ENCODE data around the gene BARX2. TPM values are rescaled to one million over a fixed set of nuclear protein-coding genes. Genes with fewer than 3 reads are reported as not detected.

BARX2 gene
- total RNA-seq, 2 donors from 2014 or later = 0.16 to 6.1 TPM

DNA sequence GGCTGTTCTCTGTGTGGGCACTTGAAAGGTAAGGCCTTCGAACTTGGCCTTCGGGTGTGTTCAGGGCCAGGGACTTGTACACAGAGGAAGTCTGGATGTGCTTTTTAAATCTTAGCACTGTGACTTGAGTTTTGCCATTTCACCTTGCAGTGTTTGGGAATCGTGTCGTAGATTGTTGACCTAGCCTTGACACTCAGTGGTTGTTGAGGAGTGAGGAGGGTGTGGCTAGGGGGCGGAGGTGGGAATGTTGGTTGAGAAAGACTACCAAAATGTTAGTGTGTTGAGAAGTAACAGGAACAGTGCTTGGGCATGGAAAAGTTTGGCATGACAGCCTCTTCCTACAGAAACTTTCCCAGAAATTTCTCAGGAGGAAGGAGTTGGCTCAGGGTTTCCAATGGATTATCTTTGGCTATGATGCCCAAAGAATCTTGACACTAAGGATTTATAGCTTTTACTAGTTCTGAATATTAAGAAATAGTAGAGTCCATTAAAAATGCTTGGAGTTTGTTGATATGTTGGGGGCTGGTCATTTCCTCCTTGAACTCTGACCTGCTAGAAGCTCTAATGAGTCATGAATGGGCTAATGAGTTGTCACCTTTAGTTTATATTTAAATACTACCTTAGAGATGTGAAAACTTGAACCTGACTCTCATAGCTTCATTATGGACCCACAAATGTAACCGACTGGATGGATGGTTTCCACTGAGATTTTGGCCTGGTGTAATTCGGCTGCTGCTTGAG, 40.6 kb downstream of the BARX2 start:
- H3K27ac Mint-ChIP-seq = no peak overlapping the region
- H3K9me3 Mint-ChIP-seq = no peaks in the 10 kb centered on the region
- H3K36me3 Mint-ChIP-seq = peaks cover 0 to 4% of the 10 kb centered on the region in 2 donors
- no peak for DNase-seq (ENCODE audit: low spot score in 2 of 2)
- ATAC-seq = no peak

DNA sequence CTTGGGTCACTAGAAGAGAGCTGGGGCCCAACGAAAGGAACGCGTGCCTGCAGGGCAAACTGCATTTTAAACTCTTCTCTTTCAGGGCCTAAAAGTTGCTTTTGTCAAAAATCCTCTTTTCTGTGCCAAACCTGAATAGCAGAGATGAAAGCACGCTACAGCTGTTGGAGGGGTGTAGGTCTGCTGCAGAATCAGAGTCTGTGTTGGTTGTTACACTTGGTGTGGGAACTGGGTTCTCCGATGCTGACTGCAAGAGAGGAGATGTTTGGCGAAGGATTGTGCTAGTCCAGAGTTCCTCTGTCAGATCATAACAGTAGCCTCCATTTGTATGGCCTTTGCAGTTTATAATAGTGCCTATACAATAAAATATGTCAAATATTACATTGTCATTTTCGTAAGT, 41.8 kb downstream of the BARX2 start:
- peak in 1 of 2 donors; percentile 31 for ATAC-seq
- no peaks in the 10 kb centered on the region for H3K9me3 Mint-ChIP-seq
- no peak for DNase-seq (ENCODE audit: low spot score in 2 of 2)
- peaks cover 0 to 4% of the 10 kb centered on the region in 2 donors for H3K36me3 Mint-ChIP-seq
- no peak overlapping the region for H3K27ac Mint-ChIP-seq

DNA sequence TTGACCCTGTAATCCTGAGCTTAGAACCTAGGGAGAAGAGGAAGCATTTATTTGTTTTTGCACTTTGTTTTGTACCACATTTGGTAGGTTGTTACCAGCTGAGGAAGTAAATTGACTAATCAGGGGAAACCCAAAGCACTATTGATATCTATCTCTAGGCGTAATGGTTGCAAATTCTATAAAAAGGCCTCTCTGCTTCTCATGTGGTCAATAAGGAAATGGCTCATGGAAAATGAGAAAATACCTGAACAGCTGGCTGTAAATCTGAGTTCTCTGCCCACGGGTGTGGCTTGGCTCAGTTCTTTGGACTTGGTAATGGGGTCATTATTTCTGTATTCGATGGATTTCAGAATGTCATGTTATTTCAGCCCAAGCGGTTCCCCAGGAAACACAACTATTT, 42.4 kb downstream of the BARX2 start:
- Mint-ChIP-seq H3K36me3 (peaks cover 0 to 4% of the 10 kb centered on the region in 2 donors), H3K9me3 (no peaks in the 10 kb centered on the region), H3K27ac (no peak overlapping the region)
- DNase-seq (ENCODE audit: low spot score in 2 of 2) = no peak
- ATAC-seq = peak; percentile 41 to 91

DNA sequence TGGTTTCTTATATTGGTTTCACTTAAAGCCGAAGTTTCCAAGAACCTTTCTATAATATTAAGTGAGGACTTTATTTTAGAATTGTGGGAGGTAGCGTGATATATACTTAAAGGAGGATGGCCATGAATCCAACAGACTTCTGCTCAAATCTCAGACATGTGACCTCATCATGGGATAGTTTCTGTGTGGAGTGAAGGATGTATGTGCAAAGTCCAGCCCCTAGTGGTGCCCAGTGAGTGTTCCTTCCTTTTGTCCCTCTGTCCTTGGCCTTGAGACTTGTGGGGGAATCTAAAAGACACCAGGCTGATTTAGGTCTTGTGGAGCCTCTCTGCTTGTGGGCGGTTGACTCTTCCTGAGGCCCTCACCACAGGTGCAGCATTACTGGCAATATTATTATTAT, 43.7 kb downstream of the BARX2 start:
- Mint-ChIP-seq H3K27ac (no peak overlapping the region), H3K36me3 (peaks cover 0 to 4% of the 10 kb centered on the region in 2 donors)
- ATAC-seq = no peak

DNA sequence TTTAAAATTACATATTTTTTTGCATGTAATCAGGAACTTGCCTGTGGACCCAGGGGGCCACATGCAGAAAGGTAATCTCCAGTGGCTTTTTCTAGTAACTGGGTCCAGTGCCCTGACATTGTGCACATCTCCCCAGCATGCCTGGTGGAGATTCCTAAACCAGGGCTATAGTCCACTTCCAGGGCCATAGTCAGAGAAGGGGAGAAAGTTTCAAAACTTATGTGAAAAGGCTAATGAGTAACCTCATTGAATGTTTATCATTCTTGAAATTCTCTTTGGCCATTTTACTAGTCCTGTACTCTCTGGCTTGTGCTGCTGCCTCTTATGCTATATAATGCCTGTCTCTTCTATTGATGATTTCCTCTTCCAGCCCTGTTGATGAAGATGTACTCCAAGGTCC, 47.8 kb downstream of the BARX2 start:
- ATAC-seq = no peak
- H3K9me3 Mint-ChIP-seq = no peaks in the 10 kb centered on the region
- H3K36me3 Mint-ChIP-seq = no peaks in the 10 kb centered on the region
- no peak overlapping the region for H3K27ac Mint-ChIP-seq
- no peak for DNase-seq (ENCODE audit: low spot score in 2 of 2)

More for the DNA sequence above, 43.7 kb downstream of the BARX2 start:
- DNase-seq (ENCODE audit: low spot score in 2 of 2) = no peak
- no peaks in the 10 kb centered on the region for H3K9me3 Mint-ChIP-seq

DNA sequence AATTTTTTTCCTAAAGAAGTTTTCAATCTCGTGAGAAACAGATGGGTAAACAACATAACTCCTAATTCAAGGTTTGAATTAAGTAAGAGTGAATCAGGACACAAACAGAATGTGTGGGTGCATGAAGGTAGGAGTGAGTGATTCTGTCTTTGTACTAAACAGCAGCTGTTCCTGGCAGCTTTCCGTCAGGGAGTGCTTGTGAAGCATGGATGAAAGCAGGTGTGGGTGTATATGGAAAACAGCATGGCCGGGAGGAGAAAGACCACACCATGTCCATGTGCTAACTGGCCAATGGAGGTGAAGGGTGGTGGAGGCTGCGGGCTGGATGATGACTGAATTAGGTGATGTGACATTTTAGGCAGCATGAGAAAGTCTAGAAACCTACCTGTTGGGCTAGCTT, 49.6 kb downstream of the BARX2 start:
- no peaks in the 10 kb centered on the region for H3K36me3 Mint-ChIP-seq
- ATAC-seq = no peak

DNA sequence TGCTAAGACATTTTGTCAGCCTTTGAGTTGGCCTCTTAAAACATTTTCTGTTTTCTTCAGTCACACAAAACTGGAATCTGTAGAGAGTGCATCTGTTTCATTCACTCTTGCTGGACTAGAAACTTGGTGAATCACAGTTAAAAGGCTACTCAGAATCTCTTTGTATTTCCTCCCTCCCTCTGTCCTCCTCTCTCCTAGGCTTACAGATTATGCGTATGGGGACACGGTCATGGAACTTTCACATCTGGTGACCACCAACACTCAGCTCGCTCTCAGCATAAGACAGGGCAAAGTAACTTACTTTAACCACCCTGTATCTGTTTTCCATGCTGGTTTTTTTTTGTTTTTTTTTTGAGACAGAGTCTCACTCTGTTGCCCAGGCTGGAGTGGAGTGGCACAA, 50.4 kb downstream of the BARX2 start:
- Mint-ChIP-seq H3K27ac (no peak overlapping the region), H3K9me3 (no peaks in the 10 kb centered on the region), H3K36me3 (no peaks in the 10 kb centered on the region)
- DNase-seq (ENCODE audit: low spot score in 2 of 2) = no peak
- no peak for ATAC-seq

More for the DNA sequence above, 49.6 kb downstream of the BARX2 start:
- Mint-ChIP-seq H3K9me3 (no peaks in the 10 kb centered on the region), H3K27ac (no peak overlapping the region)
- DNase-seq (ENCODE audit: low spot score in 2 of 2) = no peak

DNA sequence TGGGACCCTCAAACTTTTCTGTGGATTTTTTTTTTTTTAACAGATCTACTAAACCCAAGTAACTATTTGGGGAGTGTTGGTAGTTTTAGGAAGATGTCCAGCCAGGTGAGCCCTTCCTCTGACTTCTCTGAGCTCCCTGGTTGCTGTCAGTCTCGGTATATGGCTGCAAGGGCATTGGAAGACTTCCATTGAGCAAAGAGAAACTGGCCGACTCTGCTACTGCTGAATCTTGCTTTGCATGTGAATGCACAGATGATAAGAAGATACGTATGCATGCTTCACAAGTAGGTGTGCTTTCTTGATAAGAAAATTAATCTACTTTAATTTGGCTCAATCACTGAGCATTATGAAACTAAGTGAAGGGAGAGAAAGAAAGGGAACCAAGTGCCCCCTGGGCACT, 51.1 kb downstream of the BARX2 start:
- no peaks in the 10 kb centered on the region for H3K36me3 Mint-ChIP-seq

DNA sequence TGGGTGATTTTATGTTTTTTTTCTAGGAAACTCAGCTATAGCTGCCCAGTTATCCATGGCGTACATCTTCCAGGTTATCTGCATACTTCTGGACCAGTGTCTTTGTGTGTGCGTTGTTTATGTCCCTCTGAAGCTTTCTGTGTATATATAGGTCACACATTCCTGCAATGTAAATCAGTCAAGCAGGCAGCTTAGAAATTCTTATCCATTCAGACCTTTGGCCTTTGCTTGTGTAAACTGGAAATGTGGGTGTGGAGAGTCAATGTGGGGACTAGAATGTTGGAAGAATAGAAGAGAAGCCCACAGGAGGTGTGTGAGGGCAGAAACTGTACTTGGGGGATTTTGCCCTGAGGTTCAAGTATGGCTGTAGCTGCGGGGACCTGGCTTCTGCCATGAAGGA, 51.7 kb downstream of the BARX2 start:
- no peak for DNase-seq (ENCODE audit: low spot score in 2 of 2)
- Mint-ChIP-seq H3K27ac (no peak overlapping the region), H3K9me3 (no peaks in the 10 kb centered on the region), H3K36me3 (no peaks in the 10 kb centered on the region)
- no peak for ATAC-seq

More for the DNA sequence above, 51.1 kb downstream of the BARX2 start:
- Mint-ChIP-seq H3K9me3 (no peaks in the 10 kb centered on the region), H3K27ac (no peak overlapping the region)
- DNase-seq (ENCODE audit: low spot score in 2 of 2) = no peak
- no peak for ATAC-seq

DNA sequence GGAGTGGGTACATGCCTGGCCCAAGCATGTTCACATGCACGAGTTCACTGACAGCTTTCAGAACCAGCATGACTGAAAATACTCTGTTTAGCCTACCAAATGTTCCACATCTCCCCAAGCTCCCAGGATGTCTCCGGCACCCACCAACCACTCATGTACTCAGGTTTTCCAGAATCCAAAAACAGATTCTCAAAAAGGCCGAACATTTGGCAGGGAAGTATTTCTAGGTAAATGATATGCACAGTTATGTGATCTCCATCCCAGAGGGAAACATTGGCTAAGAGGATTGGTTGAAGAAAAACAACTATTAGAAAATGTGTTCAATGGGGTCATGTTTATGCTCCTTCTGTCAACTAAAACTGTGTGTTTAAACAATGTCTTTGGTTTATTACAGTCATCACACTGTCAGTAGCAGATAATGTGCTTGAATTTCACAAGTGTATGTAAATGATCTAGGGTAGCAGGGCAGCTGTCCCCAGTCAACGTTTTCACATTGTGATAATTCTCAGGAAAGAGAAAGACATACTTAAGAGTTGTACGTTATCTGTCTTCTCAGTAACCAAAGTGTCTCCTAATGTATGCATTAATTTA, 52.3 kb downstream of the BARX2 start:
- H3K27ac Mint-ChIP-seq = no peak overlapping the region
- peaks cover 0 to 2% of the 10 kb centered on the region in 2 donors for H3K9me3 Mint-ChIP-seq
- ATAC-seq = no peak
- peaks cover 0 to 2% of the 10 kb centered on the region in 2 donors for H3K36me3 Mint-ChIP-seq
- no peak for DNase-seq (ENCODE audit: low spot score in 2 of 2)

DNA sequence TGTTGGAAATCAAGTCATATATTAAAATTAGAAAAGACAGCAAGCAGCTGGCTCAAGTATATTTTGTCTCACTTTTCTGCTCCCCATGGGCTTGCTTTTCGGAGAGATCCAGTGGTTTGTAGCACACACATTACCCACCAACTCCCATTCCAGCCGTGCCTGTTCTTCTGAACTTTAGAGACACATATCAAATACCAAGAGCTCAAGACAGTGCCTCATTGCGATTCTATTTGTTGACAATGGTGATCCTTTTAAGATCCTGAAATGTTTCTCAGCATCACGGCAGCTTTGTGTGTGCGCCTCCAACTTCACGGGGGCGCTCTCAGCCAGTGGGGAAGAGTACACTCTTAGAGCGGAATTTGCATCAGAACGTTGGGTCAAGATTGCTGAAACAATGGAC, 52.9 kb downstream of the BARX2 start:
- Mint-ChIP-seq H3K9me3 (peaks cover 0 to 9% of the 10 kb centered on the region in 2 donors), H3K27ac (no peak overlapping the region), H3K36me3 (peaks cover 0 to 9% of the 10 kb centered on the region in 2 donors)
- DNase-seq (ENCODE audit: low spot score in 2 of 2) (no peak), ATAC-seq (no peak)

DNA sequence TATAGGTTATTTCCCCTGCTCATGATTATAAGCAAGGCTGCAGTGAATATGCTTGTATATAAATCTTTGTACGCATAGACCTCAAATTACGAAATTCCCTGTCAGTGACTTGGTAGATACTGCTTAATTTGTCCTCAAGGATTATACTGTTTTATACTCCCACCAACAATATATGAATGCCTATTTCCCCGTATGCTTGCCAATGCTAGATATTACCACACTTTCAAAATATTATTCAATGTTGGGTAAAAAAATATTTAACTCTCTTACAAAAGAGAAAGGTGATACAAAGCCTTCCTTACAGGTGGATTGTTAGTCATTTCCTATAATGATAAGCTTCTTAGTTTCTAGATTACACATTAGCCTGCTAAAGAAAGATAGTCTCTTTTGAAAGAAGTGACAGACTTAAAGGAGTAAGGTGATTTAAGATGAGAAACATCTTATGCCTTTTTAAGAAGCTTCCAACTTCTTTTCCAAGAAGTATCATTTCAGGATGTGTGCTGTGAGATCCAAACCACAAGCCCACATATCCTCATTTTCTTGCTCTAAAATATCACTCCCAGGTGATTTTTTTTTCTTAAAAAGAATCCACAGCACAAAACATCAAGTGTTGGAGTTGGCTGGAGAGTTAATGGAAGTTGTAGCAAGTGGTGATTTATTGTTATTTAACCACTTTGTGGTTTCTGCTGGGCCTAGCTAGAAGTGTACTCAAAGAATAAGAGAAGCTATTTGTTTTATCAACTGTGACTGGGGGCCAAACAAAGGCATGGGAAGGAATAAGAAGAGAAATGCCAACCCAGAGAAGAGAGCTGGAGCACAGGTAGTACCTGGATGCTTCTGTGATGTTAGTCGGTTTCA, 59.2 kb downstream of the BARX2 start:
- peaks cover 0 to 11% of the 10 kb centered on the region in 2 donors for H3K9me3 Mint-ChIP-seq
- peak overlapping the region; percentile 29 to 97 for H3K27ac Mint-ChIP-seq
- peak; percentile 55 to 84 for ATAC-seq
- no peak for DNase-seq (ENCODE audit: low spot score in 2 of 2)
- H3K36me3 Mint-ChIP-seq = peaks cover 0 to 12% of the 10 kb centered on the region in 2 donors

DNA sequence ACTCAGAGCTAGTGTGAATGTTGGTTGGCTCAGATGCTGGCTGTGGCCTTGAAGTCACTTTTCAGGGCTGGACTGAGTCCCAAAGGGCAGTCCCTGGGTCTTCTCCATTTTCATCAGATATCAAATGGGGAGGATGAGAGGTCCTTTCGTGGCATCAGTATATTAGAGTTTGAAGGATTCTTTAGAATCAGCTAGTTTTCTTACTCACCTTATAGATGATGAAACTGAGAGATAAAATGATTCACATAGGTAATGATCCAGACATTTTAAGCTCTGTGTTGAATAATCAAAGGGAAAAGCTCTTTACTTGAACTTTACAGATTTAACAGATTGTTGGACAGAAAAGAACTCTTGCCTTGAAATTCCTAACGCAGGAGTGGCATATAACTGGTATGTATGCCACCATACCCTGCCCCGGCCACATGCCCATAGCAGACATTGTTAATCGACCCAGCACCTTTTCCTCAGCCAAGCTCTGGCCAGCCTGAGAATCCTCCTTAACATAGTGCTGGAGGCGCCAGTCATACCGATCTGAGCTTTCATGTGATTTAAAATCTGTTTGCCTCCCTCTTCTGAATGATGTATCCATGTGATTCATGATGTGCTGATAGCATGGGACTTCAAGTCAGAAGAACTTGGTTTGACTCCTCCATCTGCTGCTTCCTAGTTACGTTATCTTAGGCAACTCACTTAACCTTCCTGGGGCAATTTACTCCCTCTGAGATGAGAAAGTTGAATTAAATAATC, 60.0 kb downstream of the BARX2 start:
- DNase-seq (ENCODE audit: low spot score in 2 of 2) (no peak), ATAC-seq (peak; percentile 58 to 69)
- Mint-ChIP-seq H3K36me3 (peaks cover 0 to 12% of the 10 kb centered on the region in 2 donors), H3K9me3 (peaks cover 0 to 11% of the 10 kb centered on the region in 2 donors), H3K27ac (peak overlapping the region; percentile 61 to 97)

DNA sequence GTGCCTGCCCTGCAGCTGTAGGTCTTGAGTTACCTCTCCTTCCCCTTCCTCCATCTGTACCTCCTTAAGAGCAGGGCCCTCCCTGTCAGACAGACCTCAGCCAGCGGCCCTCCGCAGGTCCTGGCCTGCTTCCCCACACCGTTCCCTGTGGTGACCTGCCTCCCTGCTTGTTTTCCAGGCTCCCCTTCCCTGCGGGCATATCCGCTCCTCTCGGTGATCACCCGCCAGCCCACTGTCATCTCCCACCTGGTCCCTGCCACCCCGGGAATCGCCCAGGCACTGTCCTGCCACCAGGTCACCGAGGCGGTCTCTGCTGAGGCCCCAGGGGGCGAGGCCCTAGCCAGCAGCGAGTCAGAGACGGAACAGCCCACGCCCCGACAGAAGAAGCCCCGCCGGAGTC, 60.9 kb downstream of the BARX2 start:
- DNase-seq (ENCODE audit: low spot score in 2 of 2) = no peak

DNA sequence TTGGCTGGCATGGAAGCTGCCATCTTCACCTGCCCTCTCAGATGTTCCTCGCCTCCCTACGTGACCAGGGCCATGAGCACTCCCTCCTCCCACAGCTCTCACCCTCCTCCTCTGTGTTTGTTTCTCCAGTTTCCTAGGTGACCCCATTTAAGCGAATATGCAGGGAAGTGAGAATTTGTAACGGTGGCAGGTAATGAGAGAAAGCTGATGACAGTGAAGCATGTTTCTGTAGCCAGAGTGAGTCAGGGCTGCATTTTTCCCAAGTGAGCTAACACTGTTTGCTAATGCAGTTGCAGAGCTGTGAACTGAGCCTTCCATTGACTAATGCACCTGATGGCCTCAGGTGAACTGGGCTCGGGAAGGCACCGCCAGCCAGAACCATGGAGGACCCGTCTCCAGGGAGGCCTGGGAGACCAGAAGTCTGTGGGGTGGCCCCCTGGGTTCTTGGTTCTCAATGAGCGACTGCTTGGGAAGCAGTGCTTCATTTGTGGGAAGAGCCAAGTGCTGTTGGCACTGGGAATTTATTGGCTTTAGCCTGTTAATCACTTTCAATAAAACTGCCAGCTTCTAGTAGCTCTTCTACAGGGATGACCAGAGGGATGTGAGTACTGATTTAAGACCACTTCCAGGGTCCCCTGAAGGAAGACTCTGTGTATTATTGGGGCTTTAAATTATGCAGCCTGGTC, 64.5 kb downstream of the BARX2 start:
- peak; percentile 26 to 68 for ATAC-seq
- DNase-seq (ENCODE audit: low spot score in 2 of 2) = no peak
- no peak overlapping the region for H3K27ac Mint-ChIP-seq

More for the DNA sequence above, 60.9 kb downstream of the BARX2 start:
- H3K9me3 Mint-ChIP-seq = peaks cover 0 to 11% of the 10 kb centered on the region in 2 donors
- ATAC-seq = no peak
- peaks cover 0 to 12% of the 10 kb centered on the region in 2 donors for H3K36me3 Mint-ChIP-seq
- H3K27ac Mint-ChIP-seq = no peak overlapping the region

DNA sequence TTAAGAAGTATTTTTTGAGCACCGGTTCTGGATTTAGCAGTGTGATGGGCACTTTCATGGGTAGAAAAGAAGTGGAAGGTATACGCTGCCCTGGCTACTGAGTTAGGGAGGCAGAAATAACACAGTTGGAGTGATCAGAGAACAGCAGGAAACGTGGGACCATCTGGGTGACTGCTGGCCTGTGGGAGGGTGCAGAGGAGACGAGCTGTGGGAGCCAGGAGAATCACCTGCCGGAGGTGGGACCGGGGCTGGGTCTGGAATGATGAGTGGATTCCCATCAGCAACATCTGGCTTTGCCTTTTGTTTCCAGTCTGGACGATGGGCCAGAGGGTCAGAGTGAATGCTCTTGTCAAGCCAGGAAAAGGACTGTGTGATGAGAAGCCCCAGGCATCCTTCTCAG, 66.5 kb downstream of the BARX2 start:
- H3K27ac Mint-ChIP-seq = no peak overlapping the region
- peaks cover 0 to 5% of the 10 kb centered on the region in 2 donors for H3K36me3 Mint-ChIP-seq
- no peak for DNase-seq (ENCODE audit: low spot score in 2 of 2)
- peaks cover 0 to 9% of the 10 kb centered on the region in 2 donors for H3K9me3 Mint-ChIP-seq
- no peak for ATAC-seq

More for the DNA sequence above, 64.5 kb downstream of the BARX2 start:
- Mint-ChIP-seq H3K36me3 (no peaks in the 10 kb centered on the region), H3K9me3 (peaks cover 0 to 1% of the 10 kb centered on the region in 2 donors)

All from activated naive CD4-positive, alpha-beta T cell treated with anti-CD3 and anti-CD28 coated beads, Interleukin-2, amount 50 U/mL, for 72 hours (primary cell).